Peyer's patch (tissue), 4 donors: Measurements from ENCODE around the gene TAF1L. TPM values are rescaled to one million over a fixed set of nuclear protein-coding genes. Genes with fewer than 3 reads are reported as not detected.
"Not testable (repeated sequence)": the region's sequence is repeated elsewhere in the genome, so short reads cannot be mapped to it uniquely, and the experiment has no call there.

Source experiments
- DNase-seq, 3 donors: peaks; one replicate each; pipeline ENCODE4 v3.0.0-alpha.2; 2017 to 2019
- H3K27ac ChIP-seq, 4 donors: fragments of 200-600 bp; sonication (generic); one replicate each; pipeline ENCODE4 v1.5.1; 2016 to 2019
- H3K27me3 ChIP-seq, 2 donors: fragments of 200-600 bp; sonication (generic); one replicate each; pipeline ENCODE4 v1.5.1; 2019
- H3K36me3 ChIP-seq, 3 donors: fragments of 200-600 bp; sonication (generic); one replicate each; pipeline ENCODE4 v1.5.1; 2016 to 2019
- H3K4me1 ChIP-seq, 4 donors: fragments of 200-600 bp; sonication (generic); one replicate each; pipeline ENCODE4 v1.5.1; 2016 to 2019
- H3K4me3 ChIP-seq, 4 donors: fragments of 200-600 bp; sonication (generic); 1 replicate in 3 of 4; 2 replicates in 1 of 4; pipeline ENCODE4 v1.5.1; 2016 to 2019; ENCODE audit warnings: mild to moderate bottlenecking in 1 of 4
- H3K9me3 ChIP-seq, 4 donors: fragments of 200-600 bp; sonication (generic); one replicate each; pipeline ENCODE4 v1.5.1; 2016 to 2019; ENCODE audit warnings: mild to moderate bottlenecking in 1 of 4
- CTCF ChIP-seq, 6 experiments: fragments of 450-650 bp in 4 of 6; fragments of 200-600 bp in 2 of 6; sonication (generic) in 1 of 6; IDR thresholded peaks; one replicate each; pipeline ENCODE4 v1.5.1; 2017 to 2019; ENCODE audit warnings: antibody characterized with exemption in 6 of 6, mild to moderate bottlenecking in 3 of 6, moderate library complexity in 1 of 6
- POLR2A ChIP-seq, 2 donors: fragments of 450-650 bp; IDR thresholded peaks; one replicate each; pipeline ENCODE4 v1.5.1; 2017; ENCODE audit warnings: antibody characterized with exemption in 2 of 2, mild to moderate bottlenecking in 2 of 2, moderate library complexity in 2 of 2
- total RNA-seq, 4 donors: library from RNA; depleted of rRNA; stranded (reverse); fragments of >200 nt; gene quantifications; one replicate each; pipeline ENCODE4 v1.1.0, GENCODE V29; 2016

The TAF1L gene
- total RNA-seq, 4 donors from 2014 or later: 0.19 TPM; not detected in 3

- Histone ChIP-seq H3K27me3 (no peaks in the 10 kb centered on the region), H3K4me1 (no peaks in the 10 kb centered on the region), H3K4me3 (no peak overlapping the region), H3K27ac (no peak overlapping the region), H3K36me3 (no peaks in the 10 kb centered on the region), H3K9me3 (no peaks in the 10 kb centered on the region)
- no peak for TF ChIP-seq POLR2A (IDR thresholded peaks at IDR 0.05)
- no peak for TF ChIP-seq CTCF (IDR thresholded peaks at IDR 0.05)
- DNase-seq: no peak
These were observed 10.1 kb downstream of the TAF1L start for GRCh38 chr9:32625320-32625719.

- Histone ChIP-seq H3K27me3 (no peaks in the 10 kb centered on the region), H3K4me1 (no peaks in the 10 kb centered on the region), H3K9me3 (no peaks in the 10 kb centered on the region), H3K4me3 (no peak overlapping the region), H3K36me3 (no peaks in the 10 kb centered on the region), H3K27ac (no peak overlapping the region)
- no peak for DNase-seq
- TF ChIP-seq CTCF (IDR thresholded peaks at IDR 0.05): no peak
- TF ChIP-seq POLR2A (IDR thresholded peaks at IDR 0.05): no peak
These were observed 12.5 kb downstream of the TAF1L start for GRCh38 chr9:32622948-32623347.

GRCh38 chr9:32618261-32618660 lies 17.2 kb downstream of the TAF1L start:
- Histone ChIP-seq H3K27me3 (no peaks in the 10 kb centered on the region), H3K9me3 (no peaks in the 10 kb centered on the region), H3K4me1 (no peaks in the 10 kb centered on the region), H3K4me3 (no peak overlapping the region), H3K27ac (no peak overlapping the region), H3K36me3 (no peaks in the 10 kb centered on the region)
- TF ChIP-seq CTCF (IDR thresholded peaks at IDR 0.05) (no peak), POLR2A (IDR thresholded peaks at IDR 0.05) (no peak)
- no peak for DNase-seq

DNA sequence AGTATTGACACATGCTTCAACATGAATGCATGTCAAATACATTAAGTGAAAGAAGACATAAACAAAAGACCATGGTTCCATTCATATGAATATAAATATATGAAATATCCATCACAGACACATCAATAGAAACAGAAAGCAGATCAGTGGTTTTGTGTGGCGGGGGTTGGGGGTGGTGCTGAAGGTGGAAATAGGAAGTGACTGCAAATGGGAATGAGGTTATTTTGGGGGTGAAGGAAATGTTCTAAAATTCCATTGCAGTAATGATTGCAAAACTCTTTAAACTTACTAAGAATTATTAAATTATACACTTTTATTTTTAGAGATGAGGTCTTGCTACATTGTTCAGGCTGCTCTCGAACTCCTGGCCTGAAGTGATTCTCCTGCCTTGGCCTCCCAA lies 28.7 kb downstream of the TAF1L start:
- TF ChIP-seq CTCF (IDR thresholded peaks at IDR 0.05) (no peak), POLR2A (IDR thresholded peaks at IDR 0.05) (no peak)
- H3K9me3 ChIP-seq: no peaks in the 10 kb centered on the region

GRCh38 chr9:32603914-32604852 lies 31.3 kb downstream of the TAF1L start:
- Histone ChIP-seq H3K9me3 (no peaks in the 10 kb centered on the region), H3K4me3 (no peak overlapping the region), H3K4me1 (no peaks in the 10 kb centered on the region), H3K36me3 (no peaks in the 10 kb centered on the region), H3K27me3 (no peaks in the 10 kb centered on the region), H3K27ac (no peak overlapping the region)
- TF ChIP-seq CTCF (IDR thresholded peaks at IDR 0.05): no peak
- no peak for TF ChIP-seq POLR2A (IDR thresholded peaks at IDR 0.05)
- peak in 1 of 3 donors; percentile 46 for DNase-seq

More for the DNA sequence above, 28.7 kb downstream of the TAF1L start:
- Histone ChIP-seq H3K4me3 (no peak overlapping the region), H3K4me1 (no peaks in the 10 kb centered on the region), H3K36me3 (no peaks in the 10 kb centered on the region), H3K27me3 (no peaks in the 10 kb centered on the region), H3K27ac (no peak overlapping the region)
- DNase-seq: no peak

DNA sequence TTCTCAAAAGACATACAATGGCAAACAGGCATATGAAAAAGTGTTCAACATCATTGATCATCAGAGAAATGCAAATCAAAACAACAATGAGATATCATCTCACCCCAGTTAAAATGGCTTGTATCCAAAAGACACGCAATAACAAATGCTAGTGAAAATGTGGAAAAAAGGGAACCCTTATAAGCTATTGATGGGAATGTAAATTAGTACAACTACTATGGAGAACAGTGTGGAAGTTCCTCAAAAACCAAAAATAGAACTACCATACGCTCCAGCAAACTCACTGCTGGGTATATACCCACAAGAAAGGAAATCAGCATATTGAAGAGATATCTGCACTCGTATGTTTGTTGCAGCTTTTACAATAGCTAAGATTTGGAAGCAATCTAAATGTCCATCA lies 36.4 kb downstream of the TAF1L start:
- not testable (repeated sequence) for H3K4me1 ChIP-seq, H3K9me3 ChIP-seq, DNase-seq, H3K27ac ChIP-seq, H3K36me3 ChIP-seq, H3K27me3 ChIP-seq, H3K4me3 ChIP-seq
